ENCODE results near the gene DGUOK.

DGUOK gene

GRCh38 chr2:73931531-73932500 is 5.1 kb downstream of the DGUOK start:
- no peak for TF ChIP-seq CTCF (IDR thresholded peaks at IDR 0.05; ENCODE audit: insufficient read depth, low read depth, low read length, missing control alignments)
- no peak overlapping the region for H3K4me3 ChIP-seq (ENCODE audit: low read depth, low read length)
- DNase-seq (ENCODE audit: low read depth), result no peak

- TF ChIP-seq CTCF (IDR thresholded peaks at IDR 0.05; ENCODE audit: insufficient read depth, low read depth, low read length, missing control alignments), result no peak
- H3K4me3 ChIP-seq (ENCODE audit: low read depth, low read length), result no peak overlapping the region
- no peak for DNase-seq (ENCODE audit: low read depth)
Observed at GRCh38 chr2:73933194-73933593, 6.5 kb downstream of the DGUOK start.

- no peak overlapping the region for H3K4me3 ChIP-seq (ENCODE audit: low read depth, low read length)
- no peak for DNase-seq (ENCODE audit: low read depth)
- no peak for TF ChIP-seq CTCF (IDR thresholded peaks at IDR 0.05; ENCODE audit: insufficient read depth, low read depth, low read length, missing control alignments)
Observed at GRCh38 chr2:73935641-73936040, 9.0 kb downstream of the DGUOK start.

- H3K4me3 ChIP-seq (ENCODE audit: low read depth, low read length), result no peak overlapping the region
- DNase-seq (ENCODE audit: low read depth), result no peak
- no peak for TF ChIP-seq CTCF (IDR thresholded peaks at IDR 0.05; ENCODE audit: insufficient read depth, low read depth, low read length, missing control alignments)
Observed at GRCh38 chr2:73937103-73937885, 10.6 kb downstream of the DGUOK start.

GRCh38 chr2:73937899-73938298 is 11.2 kb downstream of the DGUOK start:
- no peak for DNase-seq (ENCODE audit: low read depth)
- no peak overlapping the region for H3K4me3 ChIP-seq (ENCODE audit: low read depth, low read length)
- no peak for TF ChIP-seq CTCF (IDR thresholded peaks at IDR 0.05; ENCODE audit: insufficient read depth, low read depth, low read length, missing control alignments)

- TF ChIP-seq CTCF (IDR thresholded peaks at IDR 0.05; ENCODE audit: insufficient read depth, low read depth, low read length, missing control alignments), result no peak
- DNase-seq (ENCODE audit: low read depth), result no peak
Observed at GRCh38 chr2:73938718-73939352, 12.2 kb downstream of the DGUOK start.

More at GRCh38 chr2:73938718-73939352, 12.2 kb downstream of the DGUOK start:
- H3K4me3 ChIP-seq (ENCODE audit: low read depth, low read length), result no peak overlapping the region

Measured in GM12865 (cell line).